ENCODE results near the gene NDUFV1. TPM values are rescaled to one million over a fixed set of nuclear protein-coding genes. Genes with fewer than 3 reads are reported as not detected.

Gene NDUFV1
- polyA plus RNA-seq, 1 of the 3 experiments (the other 2 are of a cell fraction), result 278 TPM

DNA sequence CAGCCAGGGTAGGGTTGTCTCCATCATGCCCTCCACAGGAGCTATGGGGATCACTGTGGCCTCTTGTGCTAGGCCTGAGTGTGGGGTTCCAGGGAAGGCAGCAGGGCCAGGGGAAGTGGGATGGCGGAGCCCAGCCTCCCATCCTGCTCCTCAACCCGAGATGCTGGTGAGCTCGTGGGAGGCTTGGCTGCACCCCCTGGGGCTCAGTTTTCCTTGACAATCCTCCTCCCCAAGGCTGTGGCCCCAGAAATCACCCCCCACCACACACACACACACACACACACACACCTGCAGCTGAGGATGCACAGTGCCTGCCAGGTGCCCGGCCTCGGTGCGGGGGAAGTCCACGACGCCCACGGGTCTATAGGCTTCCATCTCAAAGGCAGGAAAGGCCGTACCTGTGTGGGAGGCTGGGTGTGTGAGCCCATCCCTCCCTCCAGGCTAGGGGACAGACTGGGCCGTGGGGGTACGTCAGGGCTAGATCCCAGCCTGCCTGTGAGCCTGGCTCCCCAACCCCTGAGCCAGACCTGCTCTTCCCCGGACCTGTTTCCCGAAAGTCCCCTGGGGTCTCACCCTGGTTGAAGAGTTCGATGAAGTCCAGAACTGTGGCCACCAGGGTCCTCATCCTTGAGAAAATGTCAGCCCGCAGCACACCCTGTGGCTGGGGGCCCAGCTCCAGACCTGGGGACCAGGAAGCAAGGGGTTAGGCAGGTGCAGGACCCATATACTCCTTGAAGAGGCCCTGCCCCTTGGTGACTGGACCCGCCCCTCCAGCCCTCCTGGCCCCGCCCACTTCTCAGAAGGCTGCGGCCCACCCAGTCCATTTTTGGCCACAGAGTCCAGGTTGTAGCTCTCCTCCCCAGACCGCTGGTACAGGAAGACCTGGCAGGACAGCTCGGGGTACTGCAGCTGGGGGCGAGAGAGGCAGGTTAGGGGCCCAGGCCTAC, 38.0 kb downstream of the NDUFV1 start:
- WGBS (ENCODE audit: low lambda C conversion rate), result 81% methylated on average over 19 of the region's 22 CpGs
- no peaks in the 10 kb centered on the region for H3K36me3 ChIP-seq (replicated peaks in 1 of 2; ENCODE audit: control insufficient read depth in 1 of 2, insufficient read depth in 2 of 2, low read length in 1 of 2)
- no peak overlapping the region for H3K27ac ChIP-seq (ENCODE audit: low read depth in 2 of 2, low read length in 1 of 2)
- no peak for TF ChIP-seq EZH2phosphoT487 (IDR thresholded peaks at IDR 0.05; ENCODE audit: borderline replicate concordance, low read depth)
- no peak for TF ChIP-seq RFX5 (IDR thresholded peaks at IDR 0.05; ENCODE audit: low read length)
- no peak for TF ChIP-seq FOXM1 (IDR thresholded peaks at IDR 0.05; ENCODE audit: low read depth)
- no peak for TF ChIP-seq GATA2 (CRISPR knock-in tag; IDR thresholded peaks at IDR 0.05)
- no peak for TF ChIP-seq TAF1 (IDR thresholded peaks at IDR 0.05; ENCODE audit: borderline replicate concordance, low read depth, low read length)
- TF ChIP-seq JUND (IDR thresholded peaks at IDR 0.05), result no peak
- H3K79me2 ChIP-seq (ENCODE audit: insufficient read depth), result no peaks in the 10 kb centered on the region
- no peaks in the 10 kb centered on the region for H3K9me3 ChIP-seq
- ChIA-PET POLR2A (no interaction called here), CTCF (interaction anchor here (1.0 to 21.6 kb wide), 4 partner anchors 8 to 34 kb away, joined by 3 to 308 read pairs (median 157); partner anchors contain the start of genes ACY3, NUDT8 and TBX10)
- no peak overlapping the region for H3K4me3 ChIP-seq (ENCODE audit: low read depth in 2 of 2, low read length in 1 of 2)
- no peak overlapping the region for H3K4me2 ChIP-seq
- H4K20me1 ChIP-seq (ENCODE audit: insufficient read depth), result no peaks in the 10 kb centered on the region
- no peak overlapping the region for H3K9ac ChIP-seq
- no peaks in the 10 kb centered on the region for H3K27me3 ChIP-seq (ENCODE audit: insufficient read depth)
- H3K4me1 ChIP-seq (ENCODE audit: control insufficient read depth in 1 of 2, insufficient read depth in 2 of 2, low read depth in 1 of 2, low read length in 1 of 2), result no peaks in the 10 kb centered on the region; a peak in 1 of 4 replicates
- no peak for DNase-seq
- H2AFZ ChIP-seq (ENCODE audit: low read depth), result no peak overlapping the region
- H3F3A ChIP-seq (replicated peaks; ENCODE audit: insufficient read depth), result no peaks in the 10 kb centered on the region
- H3K9me2 ChIP-seq, result no peaks in the 10 kb centered on the region

DNA sequence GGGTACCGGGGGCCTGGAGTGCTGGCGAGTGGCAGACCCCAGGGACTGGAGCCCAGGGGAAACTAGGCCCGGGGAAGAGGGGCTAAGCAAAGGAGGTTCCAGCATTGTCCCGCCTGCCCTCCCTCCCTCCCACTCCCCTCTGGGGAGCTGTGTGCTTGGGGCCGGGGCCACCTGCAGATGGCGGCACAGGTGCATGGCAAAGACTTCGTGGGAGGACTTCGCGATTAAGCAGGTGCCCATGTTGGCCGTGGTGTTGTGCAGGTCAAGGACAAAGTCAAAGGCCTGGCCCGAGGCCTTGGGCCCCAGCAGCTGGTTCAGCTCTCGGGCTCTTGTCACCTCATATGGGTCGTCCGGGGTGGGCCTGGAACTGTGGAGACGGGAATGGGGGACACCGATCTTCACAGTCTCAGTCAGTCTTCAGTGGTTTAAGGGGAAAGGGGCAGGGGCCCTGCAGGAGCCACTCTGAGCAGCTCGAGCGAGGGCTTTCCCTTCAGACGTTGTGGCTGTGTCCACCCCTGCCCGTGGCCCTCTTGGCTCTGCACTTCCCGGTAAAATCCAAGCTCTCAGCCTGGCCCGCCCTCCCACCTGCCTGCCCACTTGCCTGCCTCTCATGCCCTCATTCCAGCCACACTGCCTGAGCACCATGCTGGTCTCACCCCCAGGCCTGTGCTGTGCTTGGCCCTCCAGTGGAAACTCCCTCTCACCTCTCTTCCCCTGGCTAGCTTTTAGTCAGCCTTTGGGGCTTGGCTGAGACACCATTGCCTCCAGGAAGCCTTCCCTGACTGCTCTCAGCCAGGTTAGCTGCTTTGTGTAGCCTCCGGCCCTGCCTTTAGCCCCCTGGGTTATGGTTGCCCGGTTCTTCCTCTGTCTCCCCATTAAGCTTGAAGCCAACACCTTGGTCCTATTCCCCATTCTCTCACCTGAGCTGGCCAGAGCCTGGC, 39.1 kb downstream of the NDUFV1 start:
- CTCF ChIA-PET, result interaction anchor here (1.2 to 21.6 kb wide), 4 partner anchors 10 to 33 kb away, joined by 3 to 308 read pairs (median 14); partner anchors contain the start of genes NUDT8 and TBX10
- H3F3A ChIP-seq (replicated peaks; ENCODE audit: insufficient read depth), result no peaks in the 10 kb centered on the region
- no peak overlapping the region for H3K9ac ChIP-seq
- H3K4me1 ChIP-seq (ENCODE audit: control insufficient read depth in 1 of 2, insufficient read depth in 2 of 2, low read depth in 1 of 2, low read length in 1 of 2), result no peaks in the 10 kb centered on the region
- POLR2A ChIA-PET, result no interaction called here
- TF ChIP-seq FOXJ3 (CRISPR knock-in tag; IDR thresholded peaks at IDR 0.05), result no peak
- TF ChIP-seq RXRA (IDR thresholded peaks at IDR 0.05; ENCODE audit: borderline replicate concordance, low read depth), result no peak
- H3K27ac ChIP-seq (ENCODE audit: low read depth in 2 of 2, low read length in 1 of 2), result no peak overlapping the region
- no peaks in the 10 kb centered on the region for H3K9me3 ChIP-seq
- H3K4me2 ChIP-seq, result no peak overlapping the region
- no peak for DNase-seq
- H3K36me3 ChIP-seq (replicated peaks in 1 of 2; ENCODE audit: control insufficient read depth in 1 of 2, insufficient read depth in 2 of 2, low read length in 1 of 2), result no peaks in the 10 kb centered on the region
- no peaks in the 10 kb centered on the region for H4K20me1 ChIP-seq (ENCODE audit: insufficient read depth)
- H3K27me3 ChIP-seq (ENCODE audit: insufficient read depth), result no peaks in the 10 kb centered on the region
- no peak overlapping the region for H3K4me3 ChIP-seq (ENCODE audit: low read depth in 2 of 2, low read length in 1 of 2)
- no peaks in the 10 kb centered on the region for H3K9me2 ChIP-seq
- H2AFZ ChIP-seq (ENCODE audit: low read depth), result no peak overlapping the region
- no peaks in the 10 kb centered on the region for H3K79me2 ChIP-seq (ENCODE audit: insufficient read depth)
- 85% methylated on average over 20 of the region's 24 CpGs for WGBS (ENCODE audit: low lambda C conversion rate)
